Peyer's patch (tissue), 4 donors: ENCODE results near the gene NCKIPSD.

Source experiments
- POLR2A ChIP-seq, 2 donors: fragments of 450-650 bp; IDR thresholded peaks; one replicate each; pipeline ENCODE4 v1.5.1; 2017; ENCODE audit warnings: antibody characterized with exemption in 2 of 2, mild to moderate bottlenecking in 2 of 2, moderate library complexity in 2 of 2
- TF ChIP-seq, protein P1 (sequence below), 6 experiments: fragments of 450-650 bp in 4 of 6; fragments of 200-600 bp in 2 of 6; sonication (generic) in 1 of 6; IDR thresholded peaks; one replicate each; pipeline ENCODE4 v1.5.1; 2017 to 2019; ENCODE audit warnings: antibody characterized with exemption in 6 of 6, mild to moderate bottlenecking in 3 of 6, moderate library complexity in 1 of 6

DNA sequence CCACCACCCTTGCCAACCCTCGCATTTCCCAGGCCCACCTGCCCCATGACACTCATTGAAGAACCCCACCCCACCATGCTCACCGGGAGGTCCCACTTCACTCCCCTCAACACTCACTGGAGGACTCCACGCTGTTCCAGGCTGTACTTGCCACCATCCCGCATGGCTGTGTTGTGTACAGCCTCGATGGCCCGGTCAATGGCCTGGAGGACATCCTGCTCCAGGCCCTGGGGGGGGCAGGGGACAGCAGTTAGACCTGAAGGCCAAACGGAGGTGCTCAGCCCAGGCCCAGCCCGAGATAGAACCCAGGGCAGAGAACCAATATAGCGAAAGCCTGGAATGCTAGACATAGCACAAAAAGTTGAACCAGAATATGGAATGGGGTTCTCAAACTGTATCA lies 2.9 kb downstream of the NCKIPSD start:
- TF ChIP-seq, protein P1, sequence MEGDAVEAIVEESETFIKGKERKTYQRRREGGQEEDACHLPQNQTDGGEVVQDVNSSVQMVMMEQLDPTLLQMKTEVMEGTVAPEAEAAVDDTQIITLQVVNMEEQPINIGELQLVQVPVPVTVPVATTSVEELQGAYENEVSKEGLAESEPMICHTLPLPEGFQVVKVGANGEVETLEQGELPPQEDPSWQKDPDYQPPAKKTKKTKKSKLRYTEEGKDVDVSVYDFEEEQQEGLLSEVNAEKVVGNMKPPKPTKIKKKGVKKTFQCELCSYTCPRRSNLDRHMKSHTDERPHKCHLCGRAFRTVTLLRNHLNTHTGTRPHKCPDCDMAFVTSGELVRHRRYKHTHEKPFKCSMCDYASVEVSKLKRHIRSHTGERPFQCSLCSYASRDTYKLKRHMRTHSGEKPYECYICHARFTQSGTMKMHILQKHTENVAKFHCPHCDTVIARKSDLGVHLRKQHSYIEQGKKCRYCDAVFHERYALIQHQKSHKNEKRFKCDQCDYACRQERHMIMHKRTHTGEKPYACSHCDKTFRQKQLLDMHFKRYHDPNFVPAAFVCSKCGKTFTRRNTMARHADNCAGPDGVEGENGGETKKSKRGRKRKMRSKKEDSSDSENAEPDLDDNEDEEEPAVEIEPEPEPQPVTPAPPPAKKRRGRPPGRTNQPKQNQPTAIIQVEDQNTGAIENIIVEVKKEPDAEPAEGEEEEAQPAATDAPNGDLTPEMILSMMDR (IDR thresholded peaks at IDR 0.05) = no peak
- no peak for TF ChIP-seq POLR2A (IDR thresholded peaks at IDR 0.05)
